CD4-positive, alpha-beta T cell treated with Interleukin-17A for 4 hours (primary cell): ENCODE data around the gene ATP6V0A1.
"Not testable (repeated sequence)": the region's sequence is repeated elsewhere in the genome, so short reads cannot be mapped to it uniquely, and the experiment has no call there.

Experiments used
- DNase-seq: peaks from one replicate; pipeline ENCODE4 v3.0.0-alpha.2; 2020; ENCODE audit warnings: mixed read lengths

The ATP6V0A1 gene

GRCh38 chr17:42544874-42545283 lies 86.2 kb downstream of the ATP6V0A1 start:
- DNase-seq = no peak

- DNase-seq = not testable (repeated sequence)
Measured at GRCh38 chr17:42545755-42546505, 87.3 kb downstream of the ATP6V0A1 start.

- no peak for DNase-seq
Measured at GRCh38 chr17:42547001-42547461, 88.4 kb downstream of the ATP6V0A1 start.

GRCh38 chr17:42547698-42548069 lies 89.0 kb downstream of the ATP6V0A1 start:
- no peak for DNase-seq

- DNase-seq = peak; percentile 93
Measured at GRCh38 chr17:42548070-42548837, 89.6 kb downstream of the ATP6V0A1 start.

- no peak for DNase-seq
Measured at GRCh38 chr17:42548993-42549755, 90.5 kb downstream of the ATP6V0A1 start.

- DNase-seq = not testable (repeated sequence)
Measured at GRCh38 chr17:42552736-42553135, 94.1 kb downstream of the ATP6V0A1 start, which contains the start of gene HSD17B1. Gene HSD17B1, plus strand, starts transcription at chr17:42552923. Its CDS starts 11 bp downstream, at chr17:42552934.

GRCh38 chr17:42553161-42553818 lies 94.6 kb downstream of the ATP6V0A1 start:
- DNase-seq = no peak

- DNase-seq = peak; percentile 21
Measured at GRCh38 chr17:42553866-42554249, 95.2 kb downstream of the ATP6V0A1 start.

GRCh38 chr17:42554250-42555121 lies 95.8 kb downstream of the ATP6V0A1 start:
- peak; percentile 85 for DNase-seq

GRCh38 chr17:42555122-42555622 lies 96.5 kb downstream of the ATP6V0A1 start:
- DNase-seq = no peak

GRCh38 chr17:42555961-42556617 lies 97.4 kb downstream of the ATP6V0A1 start:
- DNase-seq = not testable (repeated sequence)

GRCh38 chr17:42559075-42559474 lies 100.4 kb downstream of the ATP6V0A1 start:
- DNase-seq = no peak

- no peak for DNase-seq
Measured at GRCh38 chr17:42560246-42560645, 101.6 kb downstream of the ATP6V0A1 start.

- peak; percentile 92 for DNase-seq
Measured at GRCh38 chr17:42561897-42562387, 103.3 kb downstream of the ATP6V0A1 start, which contains the start of gene COASY. Gene COASY, plus strand, starts transcription at chr17:42562148. Its CDS starts 475 bp downstream, at chr17:42562623.

GRCh38 chr17:42562388-42563142 lies 103.9 kb downstream of the ATP6V0A1 start:
- no peak for DNase-seq

- no peak for DNase-seq
Measured at GRCh38 chr17:42563143-42563509, 104.4 kb downstream of the ATP6V0A1 start.

GRCh38 chr17:42563543-42563942 lies 104.9 kb downstream of the ATP6V0A1 start:
- no peak for DNase-seq

GRCh38 chr17:42563950-42564349 lies 105.3 kb downstream of the ATP6V0A1 start:
- DNase-seq = no peak
